Occipital lobe (tissue), 2 donors: Measurements from ENCODE around the gene EYS. TPM values are rescaled to one million over a fixed set of nuclear protein-coding genes. Genes with fewer than 3 reads are reported as not detected.
"Not testable (repeated sequence)": the region's sequence is repeated elsewhere in the genome, so short reads cannot be mapped to it uniquely, and the experiment has no call there.

Experiments used
- DNase-seq: peaks from one replicate; lab custom pipeline; 2025; lab: John Stamatoyannopoulos, UW
- total RNA-seq: library from RNA; depleted of rRNA; stranded (reverse); fragments of >200 nt; gene quantifications from one replicate; pipeline ENCODE4 v1.2.3, GENCODE V29; 2014

Gene EYS
- total RNA-seq, 1 donor from 2014 or later, result 0.78 TPM

- DNase-seq, result no peak
These were observed 69.6 kb downstream of the EYS start for GRCh38 chr6:65637289-65638046.

- no peak for DNase-seq
These were observed 73.5 kb downstream of the EYS start for GRCh38 chr6:65633501-65633900.

GRCh38 chr6:65631711-65632110, 75.3 kb downstream of the EYS start:
- no peak for DNase-seq

GRCh38 chr6:65627434-65627999, 79.5 kb downstream of the EYS start:
- not testable (repeated sequence) for DNase-seq

- no peak for DNase-seq
These were observed 80.0 kb downstream of the EYS start for GRCh38 chr6:65627015-65627414.

DNA sequence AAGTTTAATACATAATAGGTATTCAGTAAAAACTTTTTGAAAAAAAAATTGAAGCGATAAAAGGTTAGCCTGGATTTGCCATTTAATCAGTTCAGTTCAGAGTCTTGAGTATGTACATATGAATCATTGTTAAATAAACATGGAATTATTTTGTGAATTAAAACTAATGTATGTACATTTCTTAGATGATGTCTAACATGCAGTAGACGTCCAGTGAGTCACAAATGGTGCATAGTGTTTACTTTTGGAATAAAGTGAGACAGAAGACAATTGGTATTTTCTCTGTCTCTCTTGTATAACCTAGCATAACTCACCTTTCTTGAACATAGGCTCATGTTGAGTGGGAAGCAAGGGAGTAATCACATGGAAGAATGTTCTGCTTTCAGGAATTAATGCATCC, 83.5 kb downstream of the EYS start:
- no peak for DNase-seq

DNA sequence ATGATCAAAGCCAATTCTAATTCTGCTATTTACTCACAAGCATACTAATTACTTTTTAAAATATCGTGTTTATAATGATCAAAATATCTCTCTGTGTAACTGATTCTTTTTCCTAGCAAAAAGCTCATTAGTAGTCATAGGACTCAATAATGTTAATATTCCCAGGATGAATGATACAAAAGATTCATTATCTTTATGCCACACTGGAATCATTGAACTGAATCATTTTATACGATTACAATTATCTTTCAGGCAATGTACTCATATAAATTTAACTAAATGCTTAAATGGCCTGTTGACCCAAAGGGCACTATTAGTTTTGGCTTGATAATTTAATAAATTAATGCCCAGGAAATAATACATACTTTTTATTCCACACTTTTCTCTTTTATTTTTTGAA, 96.3 kb downstream of the EYS start:
- no peak for DNase-seq

DNA sequence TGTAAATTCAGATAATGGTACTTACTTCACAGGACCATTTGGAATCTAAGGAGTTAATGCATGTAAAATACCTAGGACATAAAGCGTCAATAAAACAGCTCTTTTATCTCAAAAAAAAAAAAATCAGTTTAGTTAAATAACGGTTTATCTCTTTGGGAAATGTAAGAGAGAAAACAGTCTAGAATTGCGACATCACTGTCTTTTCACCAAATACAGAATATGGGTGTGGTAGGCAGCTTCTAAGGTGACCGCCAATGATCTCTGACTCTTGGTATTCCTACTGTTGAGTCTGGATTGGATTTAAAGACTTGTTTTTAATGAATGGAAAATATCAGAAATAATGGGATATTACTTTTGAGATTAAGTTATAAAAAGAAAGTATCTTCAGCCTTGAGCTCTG, 111.5 kb downstream of the EYS start:
- DNase-seq, result no peak

DNA sequence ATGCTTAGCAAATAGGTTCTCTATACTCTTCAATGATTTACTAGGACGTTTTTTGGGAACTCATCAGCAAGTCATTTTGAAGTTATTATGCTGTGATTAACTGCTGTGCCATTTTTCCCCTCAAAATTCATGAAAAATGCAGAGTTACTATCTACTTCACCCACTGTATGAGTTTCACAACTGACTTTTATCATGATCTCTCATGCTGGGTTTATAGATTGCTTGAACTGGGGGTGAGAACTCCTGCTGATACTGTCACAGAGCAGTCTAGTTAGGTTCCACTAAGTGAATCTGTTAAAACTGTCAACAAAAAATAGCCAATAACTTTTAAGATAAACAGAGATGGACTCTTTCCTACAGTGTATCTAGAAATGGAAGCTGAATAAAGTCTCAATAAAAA, 136.7 kb downstream of the EYS start:
- no peak for DNase-seq

- DNase-seq, result no peak
These were observed 137.5 kb downstream of the EYS start for GRCh38 chr6:65569505-65569904.

GRCh38 chr6:65569056-65569455, 138.0 kb downstream of the EYS start:
- not testable (repeated sequence) for DNase-seq

- no peak for DNase-seq
These were observed 140.9 kb downstream of the EYS start for GRCh38 chr6:65566117-65566516.

GRCh38 chr6:65558071-65558470, 149.0 kb downstream of the EYS start:
- no peak for DNase-seq

- DNase-seq, result no peak
These were observed 149.8 kb downstream of the EYS start for GRCh38 chr6:65557224-65557623.

- no peak for DNase-seq
These were observed 160.1 kb downstream of the EYS start for GRCh38 chr6:65546894-65547293.

DNA sequence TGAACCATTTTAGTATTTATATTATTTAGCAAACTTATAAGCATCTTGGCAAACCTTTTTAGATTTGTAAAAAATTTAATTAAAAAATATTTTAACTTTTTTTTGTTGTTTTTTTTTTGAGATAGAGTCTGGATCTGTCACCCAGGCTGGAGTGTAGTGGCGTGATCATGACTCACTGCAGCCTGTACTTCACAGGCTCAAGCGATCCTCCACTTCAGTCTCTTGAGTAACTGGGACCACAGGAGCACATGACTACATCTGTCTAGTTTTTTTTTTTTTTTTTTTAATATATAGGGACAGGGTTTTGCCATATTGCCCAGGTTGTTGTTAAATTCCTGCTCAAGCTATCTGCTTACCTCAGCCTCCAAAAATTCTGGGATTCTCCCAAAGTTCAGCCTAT, 161.1 kb downstream of the EYS start:
- no peak for DNase-seq

- DNase-seq, result no peak
These were observed 168.4 kb downstream of the EYS start for GRCh38 chr6:65538644-65539043.

DNA sequence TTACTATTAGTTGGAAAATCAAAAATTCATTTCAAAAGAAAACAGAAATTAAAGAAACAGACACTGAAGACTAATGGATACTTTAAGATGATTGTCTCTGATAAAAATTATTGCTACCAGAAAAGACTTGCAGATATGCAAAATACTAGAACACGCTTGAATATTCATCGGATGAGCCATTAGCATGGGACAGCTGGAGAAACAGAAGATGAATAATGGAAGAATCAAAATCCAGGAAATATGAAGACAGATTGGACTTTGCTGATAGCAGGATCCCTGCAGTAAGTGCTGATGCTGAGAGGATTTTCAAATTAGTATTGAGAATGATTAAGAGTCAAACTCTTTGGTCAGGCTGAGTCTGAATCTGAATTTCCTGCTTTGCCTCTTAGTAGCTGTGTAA, 169.4 kb downstream of the EYS start:
- DNase-seq, result no peak

DNA sequence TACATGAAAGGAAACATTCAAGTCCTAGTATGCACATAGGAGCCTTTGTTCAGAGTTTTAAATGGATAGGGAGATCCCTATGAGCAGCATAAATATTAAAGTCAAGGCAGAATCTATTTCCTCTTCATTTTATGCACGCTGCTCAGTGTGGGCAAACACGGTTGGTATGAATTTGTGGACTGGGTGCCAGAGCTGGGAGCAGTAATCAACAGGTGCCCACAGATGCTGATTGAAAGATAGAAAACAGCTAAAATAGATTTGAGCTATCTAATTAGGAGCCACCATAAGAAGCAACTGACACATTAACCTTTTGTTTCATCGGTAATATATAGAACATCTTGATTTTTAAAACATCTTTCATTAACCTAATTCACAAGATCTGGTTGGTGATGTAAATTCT, 175.5 kb downstream of the EYS start:
- DNase-seq, result no peak

DNA sequence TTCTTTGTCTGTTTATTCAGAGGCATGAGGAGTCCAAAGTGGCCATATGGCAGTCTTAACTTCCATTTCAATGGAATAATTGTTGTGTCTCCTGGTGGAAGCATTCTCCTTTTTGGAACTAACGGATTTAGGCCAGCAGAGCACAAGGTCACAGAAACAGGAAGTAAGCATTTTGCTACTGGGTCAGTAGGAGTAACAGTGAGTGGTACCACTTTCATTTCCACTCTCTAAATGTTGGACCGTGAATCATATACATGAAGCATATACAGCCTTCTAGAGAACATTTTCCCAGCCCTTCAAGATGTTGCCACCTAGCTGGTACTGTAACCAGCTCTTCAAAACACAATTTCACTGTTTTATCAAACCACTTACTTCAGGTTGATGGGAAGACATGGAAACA, 182.8 kb downstream of the EYS start:
- DNase-seq, result no peak

DNA sequence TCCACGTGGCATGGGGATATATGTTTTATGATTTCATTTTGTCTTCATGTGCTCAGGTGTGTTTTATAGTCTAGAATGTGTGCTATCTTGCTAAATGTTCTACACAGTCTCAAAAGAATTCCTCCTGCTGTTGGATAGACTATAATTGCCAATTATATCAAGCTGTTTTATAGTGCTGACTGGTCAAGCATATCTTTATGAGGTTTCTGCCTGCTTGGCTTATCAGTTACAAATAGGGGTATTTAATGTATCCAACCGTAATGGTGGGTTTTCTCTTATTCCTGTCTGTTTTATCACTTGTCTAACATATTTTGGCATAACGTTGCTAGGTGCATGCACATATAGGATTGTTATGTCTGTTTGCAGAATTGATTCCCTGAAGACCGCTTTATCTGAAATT, 201.3 kb downstream of the EYS start:
- no peak for DNase-seq

DNA sequence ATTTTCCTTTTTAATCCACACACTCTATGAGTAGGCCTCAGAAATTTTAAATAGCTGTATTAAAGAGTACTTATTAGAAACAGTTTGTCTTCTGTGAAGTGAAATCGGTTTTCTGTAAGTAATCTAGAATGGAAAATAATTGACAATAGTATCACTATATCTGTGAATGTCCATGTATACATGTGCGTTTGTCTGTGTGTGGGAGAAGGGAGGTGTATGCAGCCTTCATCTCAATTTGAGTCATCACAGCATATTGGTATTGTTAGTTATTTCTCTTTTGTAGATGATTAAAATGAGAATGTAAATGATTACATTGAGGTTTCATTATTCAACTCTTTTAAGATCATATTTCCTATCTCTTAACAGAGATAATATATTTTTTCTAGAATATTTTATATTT, 206.0 kb downstream of the EYS start:
- DNase-seq, result no peak

DNA sequence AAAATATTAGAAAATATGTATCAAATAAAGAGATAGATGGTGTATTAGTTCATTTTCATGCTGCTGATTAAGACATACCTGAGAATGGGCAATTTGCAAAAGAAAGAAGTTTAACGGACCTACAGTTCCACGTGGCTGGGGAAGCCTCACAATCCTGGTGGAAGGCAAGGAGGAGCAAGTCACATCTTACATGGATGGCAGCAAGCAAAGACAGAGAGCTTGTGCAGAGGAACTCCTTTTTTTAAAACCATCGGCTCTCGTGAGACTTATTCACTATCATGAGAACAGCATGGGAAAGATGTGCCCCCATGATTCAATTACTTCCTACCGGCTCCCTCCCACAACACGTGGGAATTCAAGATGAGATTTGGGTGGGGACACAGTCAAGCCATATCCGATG, 223.4 kb downstream of the EYS start:
- DNase-seq, result not testable (repeated sequence)

- no peak for DNase-seq
These were observed 237.4 kb downstream of the EYS start for GRCh38 chr6:65469650-65470049.
